GM21576 (cell line): ENCODE results near the gene IMMP2L.

Experiments
- ATAC-seq: cut with Tn5 transposase; IDR thresholded peaks from one replicate; pipeline ENCODE4 v1.9.1; 2021; ENCODE audit warnings: mild to moderate bottlenecking, moderate library complexity; ENCODE audit not compliant: unreplicated experiment

The IMMP2L gene

DNA sequence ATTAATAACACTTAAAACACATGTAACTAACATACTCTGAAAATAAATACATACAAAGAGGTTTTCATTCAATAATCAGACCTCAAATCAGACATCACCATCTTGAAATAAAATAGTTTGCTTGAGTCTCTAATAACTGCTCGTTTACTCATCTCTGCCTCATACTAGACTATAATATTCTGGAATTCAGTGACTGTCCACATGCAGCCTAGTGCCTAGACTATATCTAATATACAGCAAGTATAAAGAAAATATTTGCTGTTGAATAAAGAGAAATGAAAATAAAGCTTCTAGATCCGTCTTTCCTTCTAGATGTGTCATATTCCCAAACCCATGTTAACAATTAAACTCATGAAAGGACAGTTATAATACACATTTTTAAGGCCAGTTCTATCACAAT, 707.6 kb downstream of the IMMP2L start:
- ATAC-seq = no peak

DNA sequence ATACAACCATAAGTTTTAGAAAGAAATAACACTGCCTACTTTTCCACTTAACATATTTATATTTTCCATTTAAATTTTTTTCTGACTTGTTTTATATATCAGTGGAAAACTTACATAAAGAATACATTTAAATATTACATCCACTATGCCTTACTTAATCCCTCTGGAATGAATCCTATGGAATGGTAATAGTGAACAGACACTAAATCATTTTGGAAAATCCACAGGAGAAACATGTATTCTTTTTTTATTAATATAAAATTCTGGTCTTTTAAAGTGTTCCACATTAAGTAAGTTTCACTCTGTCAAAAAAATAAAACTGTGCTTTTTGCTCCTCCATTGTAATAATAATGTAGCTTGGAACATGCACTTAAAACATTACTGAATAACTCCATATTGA, 708.1 kb downstream of the IMMP2L start:
- no peak for ATAC-seq

DNA sequence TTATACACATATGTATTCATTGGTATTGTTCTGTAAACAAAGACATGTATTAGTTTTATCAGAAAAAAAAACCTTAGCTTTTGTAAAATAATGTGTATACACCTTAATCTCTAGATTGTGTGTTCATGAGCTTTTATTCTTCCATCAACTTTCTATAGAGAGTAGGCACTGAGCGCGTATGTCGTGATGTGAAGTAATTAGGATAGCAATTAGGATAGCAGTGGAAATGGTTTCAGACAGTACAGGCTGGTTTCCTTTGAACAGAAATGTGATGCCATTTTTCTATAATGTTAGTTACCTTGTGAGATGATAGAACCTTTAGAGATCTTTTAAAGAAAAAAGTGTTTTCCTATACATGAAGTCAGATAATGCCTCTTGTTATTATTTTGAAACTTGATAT, 709.0 kb downstream of the IMMP2L start:
- ATAC-seq = no peak

DNA sequence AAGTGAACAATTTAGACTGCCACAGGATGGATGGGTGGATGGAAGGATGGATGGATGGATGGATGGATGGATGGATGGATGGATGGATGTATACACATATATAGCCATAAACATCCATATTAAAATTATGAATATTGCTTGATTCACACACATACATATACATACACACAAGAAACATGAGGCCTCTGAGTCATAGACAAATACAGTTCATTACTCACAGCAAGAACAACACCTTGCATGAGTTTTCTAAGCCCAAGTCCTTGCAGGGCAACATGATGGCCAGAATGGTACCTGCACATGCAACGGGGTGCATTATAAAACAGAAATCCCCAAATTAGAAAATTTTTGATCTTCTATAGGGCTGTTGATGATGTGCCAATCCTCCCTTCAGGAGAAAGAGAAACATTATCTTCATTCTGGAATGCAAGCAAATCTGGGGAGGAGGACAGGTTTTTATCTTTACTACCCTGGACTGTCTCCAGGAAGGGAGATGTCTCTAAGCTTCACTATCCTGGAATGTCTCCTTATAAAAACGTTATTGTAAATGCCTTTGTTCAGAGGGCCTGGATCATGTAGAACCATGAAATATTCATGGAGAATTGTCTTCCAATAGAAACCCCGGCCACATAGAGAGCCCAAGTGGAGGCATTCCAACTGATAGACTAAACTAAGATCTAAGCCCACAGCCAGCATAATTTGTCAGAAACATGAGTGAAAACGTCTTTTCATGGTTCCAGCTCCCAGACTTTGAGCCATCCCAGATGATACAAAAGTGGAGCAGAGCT, 709.9 kb downstream of the IMMP2L start:
- ATAC-seq = no peak

DNA sequence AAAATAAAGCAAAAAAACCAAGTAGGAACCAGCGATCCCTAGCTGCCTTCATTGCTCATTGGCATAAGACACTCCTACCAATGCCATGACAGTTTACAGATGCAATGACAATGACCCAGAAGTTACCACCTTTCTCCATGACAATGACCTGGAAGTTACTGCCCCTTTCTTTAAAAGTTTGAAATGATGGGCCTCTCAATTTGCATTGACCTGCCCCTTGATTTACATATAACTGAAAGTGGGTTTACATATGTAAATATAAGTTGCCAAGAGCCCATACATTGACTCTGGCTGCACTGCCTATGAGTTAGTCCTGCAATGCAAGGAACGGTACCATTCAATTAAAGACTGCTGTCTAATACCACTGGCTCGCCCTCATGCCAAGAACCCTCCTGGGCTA, 712.1 kb downstream of the IMMP2L start:
- ATAC-seq = no peak

DNA sequence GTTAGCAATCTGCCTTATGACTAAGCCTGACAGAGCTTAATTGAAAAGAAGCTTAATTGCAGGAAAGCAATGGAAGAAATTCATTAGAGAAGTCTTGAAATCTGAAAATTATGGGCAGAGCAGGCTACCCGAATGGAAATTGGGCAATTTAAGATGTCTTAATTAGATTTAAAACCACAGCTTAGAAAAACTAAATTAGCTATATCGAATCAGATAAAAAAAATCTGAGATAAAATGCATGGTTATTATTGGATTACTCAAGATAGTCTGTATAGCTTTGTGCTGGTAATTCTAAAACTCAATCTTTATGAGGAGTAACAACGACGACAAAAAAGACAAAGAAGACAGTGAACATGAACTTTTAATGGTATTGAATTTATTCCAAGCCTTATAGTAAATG, 719.5 kb downstream of the IMMP2L start:
- ATAC-seq = no peak

DNA sequence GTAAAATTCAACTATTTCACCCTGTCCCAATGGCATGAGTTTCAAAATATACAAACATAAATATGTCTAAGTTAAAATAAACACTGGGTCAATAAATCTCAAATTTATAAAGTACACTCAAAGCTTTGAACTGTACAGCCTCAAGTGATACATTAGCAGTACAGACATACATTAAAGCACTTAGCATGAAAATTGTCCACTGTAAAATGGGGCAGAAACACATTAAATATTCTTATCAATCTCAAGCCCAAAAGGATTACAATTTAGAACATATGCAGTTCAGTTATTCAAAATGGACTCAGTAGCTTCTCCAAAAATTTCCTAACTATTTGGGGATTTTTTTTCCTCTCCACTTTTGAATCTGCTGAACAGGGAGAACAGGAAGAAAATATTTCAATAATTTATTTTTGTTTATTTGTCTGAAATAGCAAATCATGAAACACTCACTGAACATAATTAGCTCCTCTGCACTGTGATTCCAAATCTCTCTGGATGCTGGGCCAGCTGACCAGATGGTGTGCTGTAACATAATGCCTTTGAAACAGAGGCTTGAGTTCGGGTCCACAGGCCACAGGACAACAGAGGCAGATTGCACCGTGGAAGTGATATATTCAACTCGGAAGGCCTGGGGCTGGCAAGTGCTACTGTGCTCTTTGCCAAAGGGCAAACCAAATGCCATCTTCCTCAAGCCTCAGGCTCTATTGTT, 720.3 kb downstream of the IMMP2L start:
- no peak for ATAC-seq

DNA sequence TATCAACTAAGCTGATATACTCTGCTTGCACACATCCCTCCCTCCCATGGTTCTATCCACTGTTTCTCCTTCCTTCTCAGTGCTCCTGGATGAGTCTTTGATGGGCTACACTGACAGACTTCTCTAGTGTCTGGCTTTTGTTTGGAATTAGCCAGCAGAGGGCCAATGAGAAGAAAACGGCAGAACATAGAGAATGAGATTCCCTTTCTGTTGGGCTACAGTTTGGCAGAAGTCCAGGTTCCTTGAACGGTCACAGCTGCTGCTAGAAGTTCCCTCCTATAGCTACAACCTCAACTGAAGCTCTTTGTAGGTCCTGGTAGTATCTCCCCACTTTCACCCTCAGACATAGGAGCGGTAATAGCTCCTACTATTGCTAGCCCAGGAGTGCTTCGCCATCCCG, 722.4 kb downstream of the IMMP2L start:
- ATAC-seq = no peak

DNA sequence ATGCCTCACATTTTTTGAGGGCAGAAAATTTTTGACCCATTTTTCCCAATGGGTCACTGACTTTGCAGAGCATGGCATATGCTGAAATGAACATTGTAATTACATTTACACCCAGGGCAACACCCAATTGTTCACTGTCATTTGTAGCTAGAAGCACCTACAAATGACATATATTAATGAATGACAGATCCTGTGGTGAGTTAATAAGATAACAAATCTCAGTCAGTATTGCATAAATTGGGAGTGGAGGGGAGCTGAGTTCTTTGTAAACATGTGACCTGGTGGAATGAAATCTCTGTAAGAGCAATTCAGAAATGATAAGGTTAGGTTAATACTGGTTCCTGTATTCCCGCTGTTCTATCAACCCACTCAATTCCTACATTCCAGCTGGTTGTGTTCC, 726.4 kb downstream of the IMMP2L start:
- no peak for ATAC-seq

DNA sequence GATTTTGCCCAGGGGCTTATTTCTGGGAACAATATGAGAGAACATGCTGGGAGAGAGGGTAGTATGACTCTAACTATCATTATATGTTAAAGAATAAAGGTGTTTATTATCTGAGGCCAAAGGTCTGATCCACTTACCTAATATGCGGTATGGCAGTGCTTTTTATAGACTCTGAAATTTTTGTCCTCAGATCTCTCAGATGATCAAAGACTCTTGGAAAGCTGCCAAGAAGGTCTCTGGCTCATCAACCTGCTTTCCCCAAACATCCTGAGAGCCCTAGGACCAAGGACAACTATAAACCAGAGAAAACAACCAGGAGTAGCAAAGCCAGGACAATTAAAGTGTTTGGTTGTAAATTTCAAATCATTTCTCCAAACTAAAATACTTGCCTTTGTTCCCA, 727.1 kb downstream of the IMMP2L start:
- ATAC-seq = no peak

DNA sequence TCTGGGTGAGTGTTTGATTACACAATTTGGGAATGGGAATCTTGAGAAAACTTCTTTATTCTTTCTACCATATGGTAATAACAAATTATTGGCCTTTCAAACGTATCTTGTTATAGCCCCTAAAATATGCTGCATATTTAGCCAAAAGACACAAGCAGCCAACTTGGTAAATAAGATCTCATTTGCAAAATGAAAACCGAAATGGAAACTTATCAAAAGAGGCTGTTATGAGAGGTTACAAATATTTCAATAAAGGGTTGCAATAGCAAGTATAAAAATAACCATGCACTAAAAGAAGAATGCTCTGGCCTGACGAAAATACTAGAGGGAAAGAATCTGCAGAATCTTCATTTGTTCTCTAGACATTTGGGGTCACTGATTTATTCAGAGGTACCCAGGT, 730.9 kb downstream of the IMMP2L start:
- no peak for ATAC-seq

DNA sequence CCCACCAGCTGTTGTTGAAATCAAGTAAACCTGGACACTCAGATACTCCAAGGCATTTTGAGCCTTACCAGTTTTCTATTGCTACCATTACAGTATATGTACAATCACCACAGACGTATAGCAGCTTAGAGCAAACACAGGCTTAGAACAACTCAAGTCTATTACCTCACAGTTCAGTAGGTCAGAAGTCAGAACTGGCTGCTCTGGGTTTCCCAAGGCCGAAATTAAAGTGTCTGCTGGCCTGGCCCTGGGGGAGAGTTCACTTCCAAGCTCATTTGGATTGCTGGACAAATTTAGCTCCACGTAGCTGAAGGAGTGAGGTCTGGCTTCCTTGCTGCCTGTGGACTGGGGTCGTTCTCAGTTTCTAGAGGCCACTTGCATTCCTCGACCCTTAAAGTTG, 731.5 kb downstream of the IMMP2L start:
- no peak for ATAC-seq

DNA sequence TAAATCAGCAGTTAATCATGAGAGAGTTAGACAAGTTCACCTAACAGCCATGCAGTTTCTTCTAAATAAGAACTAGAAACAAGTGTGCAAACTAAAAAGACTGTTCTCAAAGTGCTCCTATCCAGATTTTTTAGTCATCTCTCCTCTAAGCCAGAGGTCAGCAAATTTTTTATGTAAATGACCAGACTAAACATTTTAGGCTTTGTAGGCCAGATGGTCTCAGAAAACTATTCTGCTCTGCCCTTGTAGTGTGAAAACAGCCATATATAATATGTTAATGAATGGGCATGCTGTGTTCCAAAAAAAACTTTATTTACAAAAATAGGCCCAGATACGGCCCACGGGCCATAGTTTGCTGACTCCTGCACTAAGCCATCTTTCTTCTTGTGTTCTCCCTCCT, 734.4 kb downstream of the IMMP2L start:
- ATAC-seq = no peak

DNA sequence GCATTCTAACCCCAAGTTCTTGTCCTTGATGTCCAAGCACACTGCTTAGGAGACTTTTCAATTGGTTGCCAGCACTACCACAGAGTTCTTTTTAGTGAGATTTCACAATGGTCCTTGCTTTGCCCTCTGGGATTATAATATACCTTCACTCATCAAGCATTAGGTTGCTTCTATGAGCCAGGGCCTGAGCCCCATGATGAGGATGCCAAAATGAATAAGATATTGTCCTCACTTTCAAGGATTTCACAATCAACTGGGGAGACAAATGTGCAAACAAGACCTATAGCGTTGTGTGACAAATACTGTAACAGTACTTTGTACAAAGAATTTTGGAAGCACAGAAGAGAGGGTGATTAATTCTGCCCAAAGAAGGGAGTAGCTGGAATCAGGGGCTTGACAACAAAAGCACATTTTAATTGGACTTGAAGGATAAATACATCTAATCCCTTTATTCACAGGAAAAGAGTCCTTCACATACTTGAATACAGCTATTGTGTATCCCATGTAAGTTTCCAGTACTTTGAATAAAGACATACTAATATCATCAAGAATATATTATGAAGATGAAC, 734.9 kb downstream of the IMMP2L start:
- ATAC-seq = no peak

DNA sequence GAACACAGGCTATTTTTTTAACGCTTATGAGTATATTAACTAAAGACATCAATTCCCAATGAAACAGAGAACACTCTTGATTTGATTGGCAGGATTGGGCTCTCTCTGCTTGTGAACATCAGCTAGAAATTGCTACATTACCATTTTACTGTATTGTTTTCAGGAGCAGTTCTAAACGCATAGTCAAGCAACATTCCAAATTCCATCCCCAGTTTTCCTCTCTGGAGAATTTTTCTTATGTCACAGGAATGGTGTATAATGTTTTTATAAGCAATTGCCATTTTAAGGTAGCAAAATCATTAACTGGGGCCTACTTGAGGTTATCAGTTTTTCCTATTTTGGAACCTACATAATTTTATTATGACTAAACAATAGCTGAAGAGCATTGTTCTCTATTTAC, 748.3 kb downstream of the IMMP2L start:
- ATAC-seq = no peak

DNA sequence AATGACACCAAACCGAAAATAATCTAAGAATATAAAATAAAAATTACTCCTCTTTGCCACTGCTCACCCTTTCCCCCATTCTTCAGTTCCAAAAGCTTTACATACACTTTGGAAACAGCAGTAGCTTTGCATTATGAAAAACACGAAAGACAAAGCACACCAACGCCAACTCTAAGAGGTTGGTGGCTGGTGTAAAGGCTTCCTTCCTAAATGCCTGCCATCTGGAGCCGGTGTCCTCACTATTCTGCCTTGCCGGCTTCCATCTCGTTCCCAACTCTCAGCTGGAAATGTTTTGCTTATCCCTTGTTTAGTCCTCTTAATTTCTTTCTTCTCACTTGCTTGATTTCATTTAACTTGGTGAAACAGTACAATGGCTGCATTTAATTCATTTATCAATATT, 752.5 kb downstream of the IMMP2L start:
- ATAC-seq = no peak

DNA sequence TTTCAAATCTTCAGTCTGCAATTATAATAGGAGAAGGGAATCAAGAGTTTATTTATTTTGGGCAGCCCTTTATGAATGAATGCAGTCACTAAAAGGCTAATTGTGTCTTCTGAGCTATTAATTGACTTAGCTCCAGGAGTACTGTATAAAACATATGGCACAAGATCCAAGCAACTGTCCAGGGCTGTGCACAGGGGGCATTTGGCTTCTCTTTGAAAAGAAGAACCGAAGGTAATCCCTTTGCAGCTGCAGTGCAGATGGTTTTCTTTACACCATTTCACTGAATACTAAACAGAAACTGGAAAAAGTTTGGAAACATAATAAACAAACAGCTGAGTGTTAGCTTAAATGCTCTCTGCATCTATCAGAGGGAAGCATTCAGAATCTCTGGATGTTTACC, 753.9 kb downstream of the IMMP2L start:
- ATAC-seq = no peak

DNA sequence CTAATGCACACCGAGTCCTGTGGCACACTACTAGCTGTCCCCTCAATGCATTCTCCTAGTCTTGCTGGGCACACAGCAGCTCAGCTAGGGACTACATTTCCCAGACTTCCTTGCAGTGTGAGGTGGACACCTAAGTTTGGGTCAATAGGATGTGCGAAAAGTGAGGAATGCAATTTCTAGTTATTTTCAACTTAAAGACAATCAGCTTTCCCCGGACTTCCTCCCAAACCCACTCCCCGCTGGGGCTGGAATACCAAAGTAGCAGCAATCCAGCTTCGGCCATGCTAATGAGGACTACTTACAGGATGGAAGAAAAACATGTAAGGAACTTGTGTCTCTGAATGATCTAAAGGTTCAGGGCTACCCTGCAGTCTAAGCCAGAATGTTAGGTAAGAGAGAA, 757.8 kb downstream of the IMMP2L start:
- no peak for ATAC-seq

DNA sequence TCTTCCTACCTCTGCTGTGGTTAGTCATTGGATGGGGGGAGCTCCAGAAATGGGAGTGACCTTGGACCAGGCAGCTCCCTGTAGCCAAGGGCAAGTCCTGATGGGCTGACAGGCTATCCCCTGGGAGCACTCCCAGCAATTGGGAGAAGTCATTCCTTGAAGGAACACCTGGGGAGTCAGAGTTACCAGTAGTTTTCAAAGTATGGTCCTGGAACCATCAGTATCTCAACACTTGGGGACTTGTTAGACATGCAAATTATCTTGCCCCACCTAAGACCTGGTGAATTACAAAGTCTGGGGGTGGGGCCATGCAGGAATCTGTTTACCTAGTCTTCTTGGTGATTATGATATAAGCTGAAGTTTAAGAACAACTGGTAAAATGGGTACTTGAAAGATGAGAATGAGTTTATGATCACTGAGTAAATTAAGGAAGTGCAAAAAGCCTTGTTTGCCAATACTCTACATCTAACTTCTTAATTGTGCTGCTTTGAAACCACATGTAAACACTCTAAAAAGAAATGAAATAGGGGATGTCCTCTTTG, 758.6 kb downstream of the IMMP2L start:
- no peak for ATAC-seq

DNA sequence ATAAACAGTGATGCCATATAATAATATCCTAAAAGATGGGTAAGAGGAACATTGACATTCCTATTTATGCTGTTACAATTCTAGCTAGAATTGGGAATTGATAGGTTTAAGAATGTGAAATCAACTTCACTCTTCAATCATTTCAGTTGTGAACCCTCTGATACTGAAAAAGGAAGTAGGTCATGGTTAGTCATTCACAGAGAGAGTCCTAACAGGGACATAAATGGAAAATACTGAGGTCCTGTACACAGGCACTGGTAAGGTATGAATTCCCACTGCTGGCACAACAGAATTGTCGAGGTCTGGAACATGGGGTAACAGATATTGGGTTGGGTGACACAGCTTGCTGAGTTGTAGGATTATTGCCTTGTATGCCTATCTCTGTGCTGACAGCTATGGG, 760.8 kb downstream of the IMMP2L start:
- ATAC-seq = peak; percentile 84

DNA sequence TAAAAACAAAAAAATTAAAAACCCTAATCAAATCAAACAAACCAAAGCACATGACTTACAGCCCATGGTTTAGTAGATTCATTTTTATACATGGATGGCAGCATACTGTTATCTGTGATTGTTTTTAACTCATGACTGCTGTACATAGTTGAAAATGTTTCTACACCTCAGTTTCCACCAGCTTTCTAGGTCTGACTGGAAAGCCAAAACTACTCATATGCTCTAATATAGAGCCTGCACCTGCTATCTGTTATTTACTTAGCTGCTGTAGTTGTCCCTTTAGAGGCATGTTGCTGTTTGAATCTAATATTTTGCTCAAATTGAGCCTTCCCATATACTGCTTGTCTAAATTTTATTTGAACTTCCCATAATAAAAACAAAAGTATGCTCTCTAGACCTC, 761.3 kb downstream of the IMMP2L start:
- peak; percentile 32 for ATAC-seq

DNA sequence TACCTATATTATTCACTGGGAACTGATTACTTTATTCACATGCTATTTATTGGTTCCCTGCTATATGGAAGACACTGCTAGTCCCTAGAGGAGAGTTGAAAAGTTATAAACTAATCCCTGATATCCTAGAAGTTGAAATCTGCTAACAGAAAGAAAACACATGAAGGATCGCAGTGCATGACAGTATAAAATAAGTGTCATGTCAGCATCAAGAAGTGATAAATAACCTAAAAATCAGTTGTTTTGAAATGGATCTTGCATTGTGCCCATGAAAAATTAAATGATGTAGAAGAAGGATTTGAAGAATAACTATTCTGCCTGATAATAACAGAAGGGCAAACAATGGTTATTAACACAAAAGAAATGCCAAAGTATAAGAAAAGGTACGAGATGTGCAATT, 764.6 kb downstream of the IMMP2L start:
- ATAC-seq = no peak
